K562 (cell line): ENCODE data around the gene RHOV. TPM values are rescaled to one million over a fixed set of nuclear protein-coding genes. Genes with fewer than 3 reads are reported as not detected.
A peak's percentile ranks its signal among the peaks of the same experiment; 100 is the strongest.

Source experiments
- ATAC-seq: fragments of 200-7000 bp; cut with Tn5 transposase; 3 replicates; pipeline ENCODE4 v1.9.1; 2020; ENCODE audit warnings: moderate library complexity
- BruUV-seq: library from RNA; stranded (reverse); fragments of 400-500 nt; replicated peaks from 2 replicates; lab custom pipeline; 2021; lab: Mats Ljungman, UMichigan
- CTCF ChIA-PET: fragments of 300-600 bp; formaldehyde crosslinking; extraction: SDS; loops from one replicate; lab custom pipeline; 2021; ENCODE audit warnings: low intra/inter-chr PET ratio; lab: Yijun Ruan, JAX
- POLR2A ChIA-PET: fragments of 300-600, 350-650 bp; sonication (Branson Sonifier 250); formaldehyde crosslinking; extraction: SDS; loops from one replicate; lab custom pipeline; 2021; ENCODE audit warnings: antibody characterized with exemption, inconsistent platforms; lab: Yijun Ruan, JAX
- DNase-seq, 4 experiments: peaks; one replicate each; pipeline versions ENCODE4 v3.0.0 to v3.0.0-alpha.2; 2011 to 2018; ENCODE audit warnings: low spot score in 3 of 4, mixed read lengths in 3 of 4; ENCODE audit errors: extremely low read depth in 1 of 4
- FAIRE-seq: peaks from 2 replicates; lab custom pipeline; 2011; peaks lifted over from hg19 to GRCh38; lab: Jason Lieb, UNC
- H2AFZ ChIP-seq: 2 replicates; pipeline ENCODE4 v1.6.0; 2011; ENCODE audit warnings: low read depth, low read length, control low read depth, inconsistent platforms
- H3K27ac ChIP-seq: fragments of 200-600 bp; 3 replicates; pipeline ENCODE4 v1.8.0; 2011; ENCODE audit warnings: low read depth, mild to moderate bottlenecking, control low read depth, inconsistent platforms, low read length, moderate library complexity, mixed read lengths; ENCODE audit errors: extremely low read depth
- H3K27me3 ChIP-seq, 2 experiments: fragments of 300-600 bp in 1 of 2; 2 replicates in 1 of 2; 3 replicates in 1 of 2; pipeline versions ENCODE4 v1.6.0 to v1.8.0; 2011; ENCODE audit warnings: inconsistent platforms in 2 of 2, low read length in 2 of 2, mild to moderate bottlenecking in 1 of 2, mixed read lengths in 1 of 2, moderate library complexity in 1 of 2; ENCODE audit not compliant: control insufficient read depth in 2 of 2, insufficient read depth in 2 of 2
- H3K36me3 ChIP-seq: fragments of 300-600 bp; 3 replicates; pipeline ENCODE4 v1.8.0; 2011; ENCODE audit warnings: mild to moderate bottlenecking, low read length, inconsistent platforms; ENCODE audit not compliant: control insufficient read depth, insufficient read depth
- H3K4me1 ChIP-seq, 2 experiments: fragments of 200-600 bp in 1 of 2; replicated peaks in 1 of 2; 2 replicates in 1 of 2; 3 replicates in 1 of 2; pipeline versions ENCODE4 v1.5.1 to v1.8.0; 2011; ENCODE audit warnings: inconsistent platforms in 2 of 2, low read length in 2 of 2, mild to moderate bottlenecking in 1 of 2, mixed read lengths in 1 of 2, moderate library complexity in 1 of 2; ENCODE audit not compliant: control insufficient read depth in 2 of 2, insufficient read depth in 2 of 2
- H3K4me2 ChIP-seq: 2 replicates; pipeline ENCODE4 v1.6.1; 2011; ENCODE audit warnings: low read length, control low read depth, inconsistent platforms, mixed read lengths; ENCODE audit not compliant: insufficient read depth
- H3K4me3 ChIP-seq: fragments of 200-600 bp; sonication (generic), shearing (Covaris generic); 2 replicates; pipeline ENCODE4 v1.5.1; 2016; ENCODE audit warnings: control low read depth, inconsistent platforms
- H3K79me2 ChIP-seq: fragments of 200-600 bp; 3 replicates; pipeline ENCODE4 v1.8.0; 2011; ENCODE audit warnings: low read length, inconsistent platforms; ENCODE audit not compliant: control insufficient read depth, insufficient read depth
- H3K9ac ChIP-seq, 2 experiments: 2 replicates each; pipeline versions ENCODE4 v1.6.0 to v1.6.1; 2011; ENCODE audit warnings: low read depth in 2 of 2, low read length in 2 of 2, control low read depth in 1 of 2, inconsistent platforms in 1 of 2, mild to moderate bottlenecking in 1 of 2, mixed read lengths in 1 of 2; ENCODE audit not compliant: insufficient read depth in 1 of 2
- H3K9me1 ChIP-seq: one replicate; pipeline ENCODE4 v1.6.0; 2011; ENCODE audit warnings: inconsistent platforms, mild to moderate bottlenecking, low read length, moderate library complexity; ENCODE audit not compliant: control insufficient read depth, insufficient read depth
- H3K9me3 ChIP-seq: replicated peaks from 2 replicates; pipeline ENCODE4 v1.5.1; 2011; ENCODE audit warnings: low read depth, low read length, inconsistent platforms; ENCODE audit not compliant: control insufficient read depth, insufficient read depth
- H4K20me1 ChIP-seq: replicated peaks from 2 replicates; pipeline ENCODE4 v1.6.1; 2011; ENCODE audit warnings: low read length, inconsistent platforms, mixed read lengths; ENCODE audit not compliant: control insufficient read depth, insufficient read depth
- ARID1B ChIP-seq: fragments of 450-650 bp; IDR thresholded peaks from 2 replicates; pipeline ENCODE4 v1.6.1; 2016; ENCODE audit warnings: antibody characterized with exemption, mild to moderate bottlenecking, inconsistent platforms
- FOS ChIP-seq: IDR thresholded peaks from 3 replicates; pipeline ENCODE4 v1.6.1; 2011; ENCODE audit not compliant: insufficient read length; ENCODE audit errors: extremely low read depth
- FOSL1 ChIP-seq: fragments of 200-800 bp; sonication (Bioruptor generic); conservative IDR thresholded peaks from 2 replicates; pipeline ENCODE4 v1.6.1; 2016; ENCODE audit warnings: missing genetic modification characterization, missing compliant biosample characterization
- JUN ChIP-seq, 2 experiments: sonication (generic) in 1 of 2; formaldehyde crosslinking in 1 of 2; IDR thresholded peaks; 2 replicates each; pipeline versions ENCODE4 v1.6.1 to v1.8.0; 2012 to 2022; ENCODE audit warnings: borderline replicate concordance in 2 of 2, mild to moderate bottlenecking in 2 of 2, improper control_type of control experiment in 1 of 2, low read depth in 1 of 2, low read length in 1 of 2, missing genetic modification reagents in 1 of 2
- JUND ChIP-seq, 2 experiments: IDR thresholded peaks; 2 replicates in 1 of 2; 3 replicates in 1 of 2; pipeline ENCODE4 v1.6.1; 2011; ENCODE audit warnings: borderline replicate concordance in 2 of 2, low read depth in 2 of 2, low read length in 2 of 2, improper control_type of control experiment in 1 of 2, missing biosample characterization in 1 of 2, missing genetic modification characterization in 1 of 2, missing genetic modification reagents in 1 of 2
- PML ChIP-seq: IDR thresholded peaks from 2 replicates; pipeline ENCODE4 v1.6.1; 2012; ENCODE audit warnings: low read length, inconsistent platforms
- RFX5 ChIP-seq: IDR thresholded peaks from 2 replicates; pipeline ENCODE4 v1.6.1; 2011; ENCODE audit warnings: low read depth, mild to moderate bottlenecking, improper control_type of control experiment, low read length
- SMARCA4 ChIP-seq: fragments of 450-650 bp; IDR thresholded peaks from 2 replicates; pipeline ENCODE4 v1.6.1; 2016
- SMARCC2 ChIP-seq: fragments of 450-650 bp; IDR thresholded peaks from 2 replicates; pipeline ENCODE4 v1.6.1; 2017; ENCODE audit warnings: antibody characterized with exemption, moderate library complexity, mild to moderate bottlenecking, low read depth
- SREBF2 ChIP-seq: sonication (generic); formaldehyde crosslinking; IDR thresholded peaks from 2 replicates; pipeline ENCODE4 v1.4.0; 2020; ENCODE audit warnings: mild to moderate bottlenecking, missing genetic modification reagents
- ZBTB7A ChIP-seq: IDR thresholded peaks from 2 replicates; pipeline ENCODE4 v1.6.1; 2011; ENCODE audit warnings: low read depth, mild to moderate bottlenecking, low read length, moderate library complexity, borderline replicate concordance; ENCODE audit not compliant: control insufficient read depth
- WGBS: fragments of 100-300 bp; shearing (Covaris generic); methylation state at CpG from one replicate; pipeline ENCODE4 v1.1.6; 2016; ENCODE audit warnings: low coverage, mixed read lengths; ENCODE audit not compliant: insufficient coverage; ENCODE audit errors: missing lambda C conversion rate; 5-methylcytosine and 5-hydroxymethylcytosine counted together
- in situ Hi-C: fragments of 300-500 bp; cut with MboI; formaldehyde crosslinking; loops from 4 replicates; pipeline ENCODE4 v1.15.0; 2018; ENCODE audit warnings: inconsistent platforms, mixed read lengths
- intact Hi-C: fragments of 100-400 bp; cut with micrococcal nuclease; formaldehyde crosslinking; loops from 2 replicates; pipeline ENCODE4 v1.14.2; 2022
- polyA plus RNA-seq, 8 experiments: library from polyadenylated mRNA; depleted of rRNA in 4 of 8; stranded (reverse) in 5 of 8; unstranded in 3 of 8; fragments of >200 nt; fragmentation: Nextera tagmentation in 2 of 8; fragmentation: Illumina TruSeq in 1 of 8; extraction: Ambion mirVana in 2 of 8; extraction: Trizol in 1 of 8; gene quantifications; 2 replicates each; pipeline versions ENCODE4 v1.2.1 to v1.2.3, GENCODE V29; 2011 to 2014; ENCODE audit warnings: inconsistent platforms in 1 of 8, missing spikeins in 1 of 8
- total RNA-seq, 7 experiments: library from RNA; depleted of rRNA in 6 of 7; stranded (reverse); fragments of >200 nt in 6 of 7; fragmentation: Illumina TruSeq in 2 of 7; extraction: Trizol in 2 of 7; gene quantifications; 2 replicates each; pipeline versions ENCODE4 v1.2.1 to v1.2.3, GENCODE V29; 2011 to 2021; ENCODE audit warnings: low replicate concordance in 1 of 7
- TF ChIP-seq, protein P1 (sequence below), 2 experiments: fragments of 450-650 bp in 1 of 2; sonication (generic) in 1 of 2; formaldehyde crosslinking in 1 of 2; IDR thresholded peaks in 1 of 2; conservative IDR thresholded peaks in 1 of 2; 2 replicates each; pipeline versions ENCODE4 v1.6.1 to v1.8.1; 2016 to 2023; ENCODE audit warnings: mild to moderate bottlenecking in 2 of 2, moderate library complexity in 2 of 2, inconsistent platforms in 1 of 2, missing genetic modification reagents in 1 of 2
- TF ChIP-seq, protein P2 (sequence below): sonication (generic); formaldehyde crosslinking; IDR thresholded peaks from 2 replicates; pipeline ENCODE4 v1.8.0; 2023; ENCODE audit warnings: mild to moderate bottlenecking, missing genetic modification reagents

RHOV gene
- total and polyA plus RNA-seq, 9 of the 15 experiments (the other 6 are each of a cell fraction or from before 2014, with no cell fraction given), result 0.08 to 2.0 (median 1.1) TPM

- peaks cover 5 to 15% of the 10 kb centered on the region in 2 experiments; a peak in 4 of 5 replicates for H3K4me1 ChIP-seq
- 0 out of 2 replicates have a peak, but pooled peaks have one; percentile 21 for TF ChIP-seq ARID1B
- TF ChIP-seq SREBF2 (CRISPR knock-in tag), result no peak
- TF ChIP-seq JUND (IDR thresholded peaks at IDR 0.05; ENCODE audit: borderline replicate concordance, low read depth, low read length), result peak; percentile 83
- peak; percentile 82; the same call in 1 of the 3 replicates for TF ChIP-seq JUND (tag; IDR thresholded peaks at IDR 0.05; ENCODE audit: borderline replicate concordance, low read depth, low read length)
- TF ChIP-seq JUN (IDR thresholded peaks at IDR 0.05; ENCODE audit: borderline replicate concordance, low read depth, low read length), result peak; percentile 63
- TF ChIP-seq JUN (CRISPR knock-in tag; IDR thresholded peaks at IDR 0.05; ENCODE audit: borderline replicate concordance), result no peak
- TF ChIP-seq SMARCC2, result 0 out of 2 replicates have a peak, but pooled peaks have one; percentile 28
- TF ChIP-seq, protein P1, sequence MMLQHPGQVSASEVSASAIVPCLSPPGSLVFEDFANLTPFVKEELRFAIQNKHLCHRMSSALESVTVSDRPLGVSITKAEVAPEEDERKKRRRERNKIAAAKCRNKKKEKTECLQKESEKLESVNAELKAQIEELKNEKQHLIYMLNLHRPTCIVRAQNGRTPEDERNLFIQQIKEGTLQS (IDR thresholded peaks at IDR 0.05), result peak; percentile 82
- TF ChIP-seq, protein P1 (CRISPR knock-in tag; conservative IDR thresholded peaks at IDR 0.05), result no peak
- TF ChIP-seq SMARCA4, result peak; percentile 17; the same call in 1 of the 2 replicates
- TF ChIP-seq FOSL1 (tag), result peak; percentile 82
- 0 out of 2 replicates have a peak, but pooled peaks have one; percentile 43 for TF ChIP-seq RFX5
- peak; percentile 3 for TF ChIP-seq FOS
- peak; percentile 22; the same call in 1 of the 2 replicates for TF ChIP-seq ZBTB7A
- TF ChIP-seq, protein P2, sequence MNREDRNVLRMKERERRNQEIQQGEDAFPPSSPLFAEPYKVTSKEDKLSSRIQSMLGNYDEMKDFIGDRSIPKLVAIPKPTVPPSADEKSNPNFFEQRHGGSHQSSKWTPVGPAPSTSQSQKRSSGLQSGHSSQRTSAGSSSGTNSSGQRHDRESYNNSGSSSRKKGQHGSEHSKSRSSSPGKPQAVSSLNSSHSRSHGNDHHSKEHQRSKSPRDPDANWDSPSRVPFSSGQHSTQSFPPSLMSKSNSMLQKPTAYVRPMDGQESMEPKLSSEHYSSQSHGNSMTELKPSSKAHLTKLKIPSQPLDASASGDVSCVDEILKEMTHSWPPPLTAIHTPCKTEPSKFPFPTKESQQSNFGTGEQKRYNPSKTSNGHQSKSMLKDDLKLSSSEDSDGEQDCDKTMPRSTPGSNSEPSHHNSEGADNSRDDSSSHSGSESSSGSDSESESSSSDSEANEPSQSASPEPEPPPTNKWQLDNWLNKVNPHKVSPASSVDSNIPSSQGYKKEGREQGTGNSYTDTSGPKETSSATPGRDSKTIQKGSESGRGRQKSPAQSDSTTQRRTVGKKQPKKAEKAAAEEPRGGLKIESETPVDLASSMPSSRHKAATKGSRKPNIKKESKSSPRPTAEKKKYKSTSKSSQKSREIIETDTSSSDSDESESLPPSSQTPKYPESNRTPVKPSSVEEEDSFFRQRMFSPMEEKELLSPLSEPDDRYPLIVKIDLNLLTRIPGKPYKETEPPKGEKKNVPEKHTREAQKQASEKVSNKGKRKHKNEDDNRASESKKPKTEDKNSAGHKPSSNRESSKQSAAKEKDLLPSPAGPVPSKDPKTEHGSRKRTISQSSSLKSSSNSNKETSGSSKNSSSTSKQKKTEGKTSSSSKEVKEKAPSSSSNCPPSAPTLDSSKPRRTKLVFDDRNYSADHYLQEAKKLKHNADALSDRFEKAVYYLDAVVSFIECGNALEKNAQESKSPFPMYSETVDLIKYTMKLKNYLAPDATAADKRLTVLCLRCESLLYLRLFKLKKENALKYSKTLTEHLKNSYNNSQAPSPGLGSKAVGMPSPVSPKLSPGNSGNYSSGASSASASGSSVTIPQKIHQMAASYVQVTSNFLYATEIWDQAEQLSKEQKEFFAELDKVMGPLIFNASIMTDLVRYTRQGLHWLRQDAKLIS (CRISPR knock-in tag), result no peak
- no peak for TF ChIP-seq PML
- TF ChIP-seq, all 486 proteins: peak for 10
- POLR2A ChIA-PET, result interaction anchor here (0.7 to 1.4 kb wide), 4 partner anchors 8 to 457 kb away, joined by 3 to 7 read pairs (median 3); no protein-coding TSS in a partner anchor
- Histone ChIP-seq H3K9ac (peak overlapping the region in 1 of 2 experiments; percentile 52; a peak in 1 of 4 replicates), H4K20me1 (no peaks in the 10 kb centered on the region), H3K4me3 (no peak overlapping the region), H3K4me2 (no peak overlapping the region), H2AFZ (no peak overlapping the region), H3K79me2 (no peaks in the 10 kb centered on the region), H3K9me1 (no peaks in the 10 kb centered on the region), H3K36me3 (no peaks in the 10 kb centered on the region), H3K27me3 (no peaks in the 10 kb centered on the region), H3K9me3 (no peaks in the 10 kb centered on the region), H3K27ac (no peak overlapping the region)
- intact Hi-C loops, result no loop called here
- peak; percentile 68 for FAIRE-seq
- peak; percentile 38 to 53 (median 42) for DNase-seq
- CTCF ChIA-PET, result interaction anchor here (1.3 kb wide), 1 partner anchor 20 kb away, joined by 4 read pairs; no protein-coding TSS in a partner anchor
- in situ Hi-C loops, result no loop called here
- no TSS peak for BruUV-seq
- peak; percentile 35 for ATAC-seq
- WGBS, result 7% methylated on average over 1 of the region's 1 CpG
These were observed 4.8 kb upstream of the RHOV start for GRCh38 chr15:40878785-40879184.
